ENCODE measurements around the gene PDE4B.
"Not testable (repeated sequence)": the region's sequence is repeated elsewhere in the genome, so short reads cannot be mapped to it uniquely, and the experiment has no call there.

Gene PDE4B

DNA sequence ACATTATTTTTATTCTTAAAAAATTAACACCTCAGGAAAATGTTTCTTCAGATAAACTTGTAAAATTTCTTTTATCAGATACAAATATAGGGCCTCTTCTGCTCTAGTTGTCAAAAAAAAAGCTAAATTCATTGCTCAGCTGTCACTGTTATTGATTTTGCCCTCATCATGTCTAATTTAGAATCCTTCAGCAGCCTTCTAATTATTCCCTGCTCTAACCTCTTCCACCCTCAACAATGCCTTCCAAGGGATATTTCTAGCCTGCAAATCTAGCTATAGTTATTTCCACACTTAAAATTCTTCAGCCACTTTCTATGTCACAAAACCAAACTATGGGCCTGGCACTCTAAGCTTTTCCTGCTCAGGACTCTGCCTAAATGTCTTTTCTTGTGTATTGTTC lies 25.2 kb downstream of the PDE4B start:
- no peak for DNase-seq

DNA sequence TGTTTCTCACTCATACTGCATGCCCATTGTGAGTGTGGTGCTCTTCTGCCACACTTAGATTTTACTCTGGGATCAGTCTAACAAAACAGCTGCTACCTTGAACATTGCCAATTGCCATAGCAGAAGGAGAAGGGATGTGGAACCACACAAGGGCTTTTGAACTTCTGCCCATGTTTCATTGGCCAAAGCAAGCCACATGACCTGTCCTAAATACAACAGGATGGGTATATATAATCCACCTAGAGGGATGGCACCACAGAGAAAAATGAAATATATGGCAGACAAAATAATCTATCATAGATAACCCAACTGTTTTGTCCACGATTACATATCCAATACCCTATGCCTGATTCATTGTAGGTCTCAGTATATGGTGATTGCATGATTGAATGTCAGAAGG lies 26.3 kb downstream of the PDE4B start:
- DNase-seq, result no peak

DNA sequence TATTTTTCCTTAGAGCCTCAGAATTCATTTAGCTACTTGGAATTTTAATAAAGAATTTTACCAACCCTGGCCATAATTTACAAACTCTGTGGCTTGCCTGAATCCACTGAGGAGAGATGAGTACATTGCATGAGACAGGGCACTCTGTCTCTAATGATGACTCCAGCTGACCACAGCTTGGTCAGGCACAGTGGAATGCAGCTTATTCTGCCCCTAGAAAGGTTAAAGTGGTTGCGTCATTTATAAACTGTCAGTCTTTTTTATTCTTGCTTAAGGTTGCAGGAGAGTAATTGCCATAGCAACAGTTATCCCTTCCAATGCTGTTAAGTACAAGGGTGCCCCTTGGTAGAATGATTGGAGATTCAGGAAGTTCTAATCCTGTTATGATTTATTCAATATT lies 28.3 kb downstream of the PDE4B start:
- no peak for DNase-seq

- no peak for DNase-seq
Measured at GRCh38 chr1:65821386-65821785, 28.7 kb downstream of the PDE4B start.

- no peak for DNase-seq
Measured at GRCh38 chr1:65824103-65824502, 31.4 kb downstream of the PDE4B start.

- no peak for DNase-seq
Measured at GRCh38 chr1:65825741-65826140, 33.0 kb downstream of the PDE4B start.

- DNase-seq, result no peak
Measured at GRCh38 chr1:65826782-65827181, 34.1 kb downstream of the PDE4B start.

DNA sequence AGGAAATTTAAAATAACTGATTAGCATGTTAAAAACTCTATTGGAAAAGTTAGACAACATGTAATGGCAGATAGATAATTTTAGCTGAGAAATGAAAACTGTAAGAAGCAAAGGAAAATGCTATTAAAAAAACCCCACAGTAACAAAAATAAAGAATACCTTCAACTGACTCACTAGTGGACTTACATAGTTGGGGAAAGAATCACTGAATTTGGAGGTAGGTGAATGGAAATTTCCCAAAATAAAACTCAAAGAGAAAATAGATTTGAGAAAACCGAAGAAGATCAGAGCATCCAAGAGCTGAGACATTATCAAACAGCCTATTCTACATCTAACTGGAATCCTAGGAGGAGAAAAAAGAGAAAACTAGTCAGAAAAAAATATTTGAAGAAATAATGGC lies 34.7 kb downstream of the PDE4B start:
- DNase-seq, result no peak

GRCh38 chr1:65830306-65830705 lies 37.6 kb downstream of the PDE4B start:
- DNase-seq, result no peak

DNA sequence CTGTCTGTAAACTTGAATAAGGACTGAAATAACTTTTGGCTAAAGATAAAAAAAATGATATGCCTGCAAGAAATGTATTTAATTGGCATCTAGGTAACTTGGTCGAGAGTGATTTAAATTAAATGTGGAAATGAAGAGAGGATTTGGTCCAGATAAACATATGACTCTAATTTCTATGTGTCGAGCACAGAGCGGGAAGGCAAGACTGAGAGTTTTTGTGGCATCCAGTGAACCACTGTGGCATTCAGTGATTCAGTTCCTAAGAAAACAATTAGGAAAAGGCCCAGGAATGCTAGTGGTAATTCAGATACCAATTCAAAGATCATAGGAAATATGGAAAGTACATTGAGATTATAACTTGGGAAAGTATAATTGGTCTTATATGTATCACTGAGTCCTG lies 39.6 kb downstream of the PDE4B start:
- no peak for DNase-seq

DNA sequence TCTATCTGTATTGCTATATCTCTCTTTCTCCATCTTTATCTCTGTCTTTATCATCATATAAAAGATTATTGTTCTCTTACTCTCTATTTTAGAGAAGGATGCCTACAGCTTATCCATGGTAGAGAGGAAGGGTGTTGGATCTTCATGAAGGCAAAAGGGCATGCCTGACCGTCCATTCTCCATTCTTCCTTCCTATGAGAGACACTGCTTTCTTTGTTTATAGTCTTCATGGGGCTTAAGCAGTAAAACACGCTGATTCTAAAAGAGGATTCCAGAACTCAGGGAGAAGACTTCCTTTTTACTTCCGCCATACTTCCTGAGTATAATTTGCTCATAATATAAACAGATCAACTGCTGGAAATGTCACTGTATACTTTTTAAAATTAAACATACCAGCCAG lies 44.0 kb downstream of the PDE4B start:
- no peak for DNase-seq

- no peak for DNase-seq
Measured at GRCh38 chr1:65840683-65841082, 48.0 kb downstream of the PDE4B start.

GRCh38 chr1:65844296-65844695 lies 51.6 kb downstream of the PDE4B start:
- no peak for DNase-seq

DNA sequence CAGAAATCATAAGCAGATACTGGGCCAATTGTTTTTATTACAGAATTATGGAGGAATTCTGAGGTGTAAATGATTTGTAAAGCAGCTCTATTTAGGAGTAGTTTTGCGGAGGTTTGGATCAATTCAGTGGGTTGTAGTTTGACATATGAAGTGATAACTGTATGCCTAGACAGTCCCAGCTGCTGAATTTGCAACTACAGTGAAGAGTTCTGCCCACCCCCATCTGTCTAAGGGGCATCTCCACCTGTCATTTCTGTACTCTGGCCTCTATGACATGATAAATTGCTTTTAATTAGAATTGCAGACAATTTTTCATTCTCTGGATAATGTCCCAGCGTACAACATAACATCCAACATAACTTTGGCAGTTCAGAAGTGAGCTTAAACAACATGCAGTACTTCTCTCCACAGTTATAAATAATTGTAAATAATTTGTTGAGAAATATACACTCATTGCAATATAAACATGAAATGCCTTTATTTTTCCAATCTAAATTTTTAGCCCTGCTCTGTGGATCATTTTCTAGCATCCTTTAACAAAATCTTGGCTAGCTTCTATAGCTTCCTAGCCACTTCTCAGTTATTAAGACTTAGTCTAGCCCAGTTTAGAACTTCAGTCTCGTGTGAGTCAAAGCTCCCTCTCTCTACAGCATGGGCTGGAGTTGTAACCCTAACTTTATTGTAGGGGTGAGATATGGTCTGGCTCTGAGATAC lies 52.3 kb downstream of the PDE4B start:
- DNase-seq, result no peak

- no peak for DNase-seq
Measured at GRCh38 chr1:65845535-65846060, 52.9 kb downstream of the PDE4B start.

- DNase-seq, result no peak
Measured at GRCh38 chr1:65846866-65847265, 54.2 kb downstream of the PDE4B start.

- no peak for DNase-seq
Measured at GRCh38 chr1:65850281-65850680, 57.6 kb downstream of the PDE4B start.

- not testable (repeated sequence) for DNase-seq
Measured at GRCh38 chr1:65856591-65856990, 63.9 kb downstream of the PDE4B start.

DNA sequence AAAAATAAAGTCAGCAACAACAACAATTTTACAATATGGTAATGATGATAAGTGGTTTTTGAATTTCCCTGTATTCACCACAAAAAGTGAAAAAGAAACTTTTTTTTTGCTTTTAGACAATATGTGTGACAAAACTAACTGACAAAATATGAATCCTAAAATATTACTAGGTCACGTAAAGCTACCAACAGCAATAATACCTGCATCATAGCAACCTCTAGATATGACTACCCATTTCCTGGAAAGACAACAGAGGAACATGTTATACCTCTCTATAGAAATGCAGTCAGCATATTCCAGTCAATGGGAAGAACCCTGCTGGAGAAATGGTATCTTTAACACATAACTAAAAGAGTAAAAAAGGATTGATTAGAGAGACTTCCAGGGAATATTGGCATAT lies 73.7 kb downstream of the PDE4B start:
- DNase-seq, result no peak

DNA sequence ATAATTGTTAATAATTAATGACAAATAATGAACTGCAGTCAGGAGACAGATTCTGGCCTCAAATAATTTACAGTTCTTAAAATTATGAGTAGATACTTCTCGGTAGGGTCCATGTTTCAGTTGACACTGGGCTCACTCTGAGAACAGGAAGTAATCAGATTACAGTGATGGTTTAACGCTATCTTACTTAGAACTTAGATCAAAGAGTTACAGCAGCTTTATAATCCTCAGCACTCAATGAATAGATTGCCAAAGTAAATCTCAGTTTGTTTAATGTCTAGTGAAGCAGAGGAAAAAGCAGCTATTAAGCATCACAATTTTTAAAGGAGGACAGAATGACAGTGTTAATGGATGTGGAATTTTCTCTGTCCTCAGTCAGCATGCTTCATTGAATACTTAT lies 79.6 kb downstream of the PDE4B start:
- no peak for DNase-seq

DNA sequence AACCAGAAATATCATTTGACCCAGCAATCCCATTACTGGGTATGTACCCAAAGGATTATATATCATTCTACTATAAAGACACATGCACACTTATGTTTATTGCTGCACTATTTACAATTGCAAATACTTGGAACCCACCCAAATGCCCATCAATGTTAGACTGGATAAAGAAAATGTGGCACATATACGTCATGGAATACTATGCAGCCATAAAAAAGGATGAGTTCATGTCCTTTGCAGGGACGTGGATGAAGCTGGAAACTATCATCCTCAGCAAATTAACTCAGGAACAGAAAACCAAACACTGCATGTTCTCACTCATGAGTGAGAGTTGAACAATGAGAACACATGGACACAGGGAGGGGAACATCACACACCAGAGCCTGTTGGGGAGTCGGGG lies 85.6 kb downstream of the PDE4B start:
- not testable (repeated sequence) for DNase-seq

DNA sequence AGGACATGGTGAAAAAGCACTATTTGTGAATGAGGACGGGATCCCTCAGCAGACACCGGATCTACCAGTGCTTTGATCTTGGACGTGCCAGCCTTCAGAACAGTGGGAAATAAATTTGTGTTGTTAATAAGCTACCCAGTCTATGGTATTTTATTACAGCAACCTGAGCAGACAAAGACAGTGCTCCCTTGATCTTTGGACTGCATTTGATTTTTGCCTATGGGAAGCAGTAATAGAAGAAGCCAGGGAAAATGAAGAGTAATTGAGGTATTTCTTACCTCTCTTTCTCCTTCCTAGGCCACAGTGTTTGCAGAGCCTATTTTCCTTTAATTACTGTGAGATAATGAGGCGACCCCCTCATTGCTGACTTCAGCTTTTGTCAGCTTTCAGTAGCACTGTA lies 87.9 kb downstream of the PDE4B start:
- no peak for DNase-seq

DNA sequence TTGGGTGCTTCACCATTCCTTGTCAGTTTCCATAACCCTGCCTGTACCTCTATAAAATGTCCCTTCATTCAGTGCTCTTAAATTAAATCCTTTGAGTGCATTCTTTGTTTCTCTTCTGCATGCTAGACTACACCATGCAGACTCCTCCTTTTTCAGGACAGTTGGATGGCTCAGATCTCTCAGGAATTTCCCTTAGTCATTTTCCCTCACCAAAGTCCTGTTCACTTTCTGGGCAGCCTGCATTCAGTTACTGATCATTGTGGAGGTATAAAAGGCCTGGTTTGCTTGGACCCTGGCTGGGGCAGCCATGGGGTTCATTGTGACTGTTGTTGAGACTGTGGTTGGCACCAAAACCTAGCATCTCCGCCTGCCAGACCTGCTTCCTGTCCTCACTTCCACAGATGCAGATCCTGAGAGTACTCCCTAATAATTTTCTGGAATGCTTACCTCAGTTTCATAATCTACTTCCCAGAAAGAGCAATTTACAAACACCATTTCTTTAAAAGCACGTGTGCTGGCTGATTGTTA lies 88.4 kb downstream of the PDE4B start:
- DNase-seq, result no peak

DNA sequence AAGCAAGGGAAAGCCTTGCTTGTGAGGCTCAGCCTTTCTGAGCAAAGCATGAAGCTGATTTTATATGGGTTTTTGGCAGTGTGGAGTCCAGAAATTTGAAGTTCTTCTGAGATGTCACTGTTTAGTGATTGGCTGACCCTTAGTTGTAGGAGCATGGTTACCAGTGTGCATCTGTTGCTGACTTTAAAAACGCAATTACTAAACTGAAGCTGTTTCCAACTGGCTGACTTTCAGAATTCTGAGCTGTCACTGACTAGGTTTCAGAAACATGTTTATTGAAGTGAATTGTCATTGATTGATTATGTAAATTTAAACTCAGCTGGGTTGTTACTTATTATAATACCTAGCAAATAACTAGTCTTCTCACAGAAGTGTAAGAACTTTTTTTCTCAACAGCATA lies 89.4 kb downstream of the PDE4B start:
- no peak for DNase-seq

DNA sequence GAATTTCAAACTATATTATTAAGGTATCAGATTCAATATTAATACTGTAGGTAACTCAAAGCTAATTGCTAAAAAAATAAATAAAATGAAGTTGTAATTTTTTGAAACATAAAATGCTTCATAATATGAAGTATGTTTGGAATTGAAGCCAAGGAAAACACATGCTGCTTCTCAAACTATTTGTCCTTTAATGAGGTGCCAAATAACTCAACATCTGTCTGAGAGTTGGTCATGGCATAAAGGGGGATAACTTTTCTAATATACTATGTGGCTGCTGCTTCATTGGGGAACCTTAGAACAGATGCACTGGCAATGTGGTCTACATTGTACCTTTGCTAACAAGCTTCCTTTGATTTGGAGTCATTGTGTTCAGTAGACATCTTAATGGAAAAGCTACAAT lies 96.7 kb downstream of the PDE4B start:
- DNase-seq, result no peak

All from stimulated activated CD4-positive, alpha-beta T cell treated with anti-CD3 and anti-CD28 coated beads, Interleukin-4, amount 100 ng/mL, for 1 hour (primary cell).